NT2/D1 (cell line): ENCODE data around the gene ERC2.

Experiments
- SUZ12 ChIP-seq: IDR thresholded peaks from 2 replicates; pipeline ENCODE4 v1.6.1; 2011; ENCODE audit not compliant: insufficient read length, insufficient read depth; ENCODE audit errors: extremely low read depth
- YY1 ChIP-seq: IDR thresholded peaks from 2 replicates; pipeline ENCODE4 v1.6.1; 2011; ENCODE audit not compliant: insufficient read length, insufficient read depth
- ZNF274 ChIP-seq: IDR thresholded peaks from 2 replicates; pipeline ENCODE4 v1.6.1; 2011; ENCODE audit warnings: mild to moderate bottlenecking, low read depth, low read length

- no peak for TF ChIP-seq YY1
- TF ChIP-seq SUZ12, result no peak
- TF ChIP-seq ZNF274, result no peak
Measured at GRCh38 chr3:55662683-55663082, 805.6 kb downstream of the ERC2 start.
